BE2C (cell line): ENCODE results near the gene LRRC42.

Experiments
- DNase-seq: peaks from one replicate; pipeline ENCODE4 v3.0.0-alpha.2; 2020
- H3K27me3 ChIP-seq: fragments of 250-450 bp; sonication (Bioruptor Pico); 2 replicates; pipeline ENCODE4 v1.5.1; 2020; ENCODE audit warnings: mild to moderate bottlenecking
- H3K36me3 ChIP-seq: fragments of 250-450 bp; sonication (Bioruptor Pico); 2 replicates; pipeline ENCODE4 v1.5.1; 2020; ENCODE audit warnings: mild to moderate bottlenecking
- H3K4me1 ChIP-seq: fragments of 250-450 bp; sonication (Bioruptor Pico); 2 replicates; pipeline ENCODE4 v1.5.1; 2020
- H3K4me3 ChIP-seq: 2 replicates; pipeline ENCODE4 v1.5.1; 2011; ENCODE audit warnings: low read depth, low read length
- H3K9me3 ChIP-seq: fragments of 250-450 bp; sonication (Bioruptor Pico); 2 replicates; pipeline ENCODE4 v1.5.1; 2020
- TF ChIP-seq, protein P1 (sequence below): IDR thresholded peaks from 2 replicates; pipeline ENCODE4 v1.5.1; 2012; ENCODE audit warnings: mild to moderate bottlenecking, low read depth, low read length

LRRC42 gene

DNA sequence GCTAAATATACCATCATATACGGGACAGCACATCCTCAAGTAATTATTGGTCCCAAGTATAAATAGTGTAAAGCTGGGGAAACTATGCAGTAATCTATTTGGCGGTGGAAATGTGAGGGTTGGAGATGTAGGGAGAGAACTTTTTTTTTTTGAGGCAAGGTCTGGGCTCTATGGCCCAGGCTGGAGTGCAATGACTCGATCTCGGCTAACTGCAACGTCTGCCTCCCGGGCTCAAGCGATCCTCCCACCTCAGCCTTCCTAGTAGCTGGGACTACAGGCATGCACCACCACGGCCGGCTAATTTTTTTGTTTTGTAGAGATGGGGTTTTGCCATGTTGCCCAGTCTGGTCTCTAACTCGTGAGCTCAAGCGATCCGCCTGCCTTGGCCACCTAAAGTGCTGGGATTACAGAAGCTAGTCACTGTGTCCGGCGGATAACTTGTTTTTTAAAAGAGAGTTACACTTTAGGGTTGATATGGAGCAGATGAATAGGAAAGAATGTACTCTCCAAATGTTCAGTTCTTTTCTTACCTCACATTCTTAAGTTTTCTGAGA lies 2.6 kb upstream of the LRRC42 start:
- Histone ChIP-seq H3K4me3 (no peak overlapping the region), H3K4me1 (no peaks in the 10 kb centered on the region), H3K27me3 (no peaks in the 10 kb centered on the region), H3K9me3 (no peaks in the 10 kb centered on the region), H3K36me3 (no peaks in the 10 kb centered on the region)
- DNase-seq, result no peak
- TF ChIP-seq, protein P1, sequence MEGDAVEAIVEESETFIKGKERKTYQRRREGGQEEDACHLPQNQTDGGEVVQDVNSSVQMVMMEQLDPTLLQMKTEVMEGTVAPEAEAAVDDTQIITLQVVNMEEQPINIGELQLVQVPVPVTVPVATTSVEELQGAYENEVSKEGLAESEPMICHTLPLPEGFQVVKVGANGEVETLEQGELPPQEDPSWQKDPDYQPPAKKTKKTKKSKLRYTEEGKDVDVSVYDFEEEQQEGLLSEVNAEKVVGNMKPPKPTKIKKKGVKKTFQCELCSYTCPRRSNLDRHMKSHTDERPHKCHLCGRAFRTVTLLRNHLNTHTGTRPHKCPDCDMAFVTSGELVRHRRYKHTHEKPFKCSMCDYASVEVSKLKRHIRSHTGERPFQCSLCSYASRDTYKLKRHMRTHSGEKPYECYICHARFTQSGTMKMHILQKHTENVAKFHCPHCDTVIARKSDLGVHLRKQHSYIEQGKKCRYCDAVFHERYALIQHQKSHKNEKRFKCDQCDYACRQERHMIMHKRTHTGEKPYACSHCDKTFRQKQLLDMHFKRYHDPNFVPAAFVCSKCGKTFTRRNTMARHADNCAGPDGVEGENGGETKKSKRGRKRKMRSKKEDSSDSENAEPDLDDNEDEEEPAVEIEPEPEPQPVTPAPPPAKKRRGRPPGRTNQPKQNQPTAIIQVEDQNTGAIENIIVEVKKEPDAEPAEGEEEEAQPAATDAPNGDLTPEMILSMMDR, result no peak

DNA sequence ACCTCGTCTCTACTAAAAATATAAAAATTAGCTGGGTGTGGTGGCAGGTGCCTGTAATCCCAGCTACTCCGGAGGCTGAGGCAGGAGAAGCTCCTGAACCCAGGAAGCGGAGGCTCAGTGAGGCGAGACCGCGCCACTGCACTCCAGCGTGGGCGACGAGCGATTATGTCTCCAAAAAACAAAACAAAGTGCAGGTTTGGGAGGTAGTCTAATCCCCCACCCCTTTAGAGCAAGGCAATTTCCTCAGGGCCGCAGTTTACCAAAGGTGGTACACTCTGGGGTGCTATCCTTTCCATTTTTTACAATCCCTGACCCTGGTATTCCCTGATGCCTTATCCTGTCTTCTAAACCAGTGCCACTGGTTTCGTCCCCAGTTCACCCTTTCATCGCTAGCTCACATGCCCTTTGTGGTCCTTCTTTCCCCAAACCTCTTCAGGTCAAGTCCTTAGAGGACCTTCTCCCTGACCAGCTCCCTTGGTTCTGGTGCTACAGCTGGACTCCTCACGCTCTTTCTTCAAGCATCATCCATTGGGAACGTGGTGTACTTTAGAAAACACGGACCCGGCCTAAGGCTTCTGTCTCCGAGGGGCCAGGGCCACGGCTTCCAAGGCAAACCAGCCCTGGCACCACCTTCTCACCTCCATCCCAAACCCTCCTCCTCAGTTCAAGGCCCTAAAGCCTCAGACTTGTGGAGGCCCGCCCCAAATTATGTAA lies 1.5 kb upstream of the LRRC42 start:
- H3K27me3 ChIP-seq, result no peaks in the 10 kb centered on the region
- H3K4me1 ChIP-seq, result no peaks in the 10 kb centered on the region
- no peak for DNase-seq
- H3K9me3 ChIP-seq, result no peaks in the 10 kb centered on the region
- TF ChIP-seq, protein P1, result no peak
- H3K36me3 ChIP-seq, result no peaks in the 10 kb centered on the region
- H3K4me3 ChIP-seq, result peak overlapping the region; percentile 60

GRCh38 chr1:53945183-53945432 lies 1.0 kb upstream of the LRRC42 start:
- no peak for DNase-seq
- H3K36me3 ChIP-seq, result no peaks in the 10 kb centered on the region
- peak overlapping the region; percentile 60 for H3K4me3 ChIP-seq
- H3K27me3 ChIP-seq, result no peaks in the 10 kb centered on the region
- no peaks in the 10 kb centered on the region for H3K9me3 ChIP-seq
- H3K4me1 ChIP-seq, result no peaks in the 10 kb centered on the region
- TF ChIP-seq, protein P1, result no peak

GRCh38 chr1:53945433-53946251 lies 508 bp upstream of the LRRC42 start, which contains the start of gene IFT25:
Gene IFT25, minus strand, starts transcription at chr1:53945699. Its CDS starts 5,617 bp downstream, at chr1:53940082.
- TF ChIP-seq, protein P1, result no peak
- Histone ChIP-seq H3K27me3 (no peaks in the 10 kb centered on the region), H3K36me3 (no peaks in the 10 kb centered on the region), H3K4me3 (peak within 1 kb of the TSS; percentile 60), H3K4me1 (no peaks in the 10 kb centered on the region), H3K9me3 (no peaks in the 10 kb centered on the region)
- DNase-seq, result peak; percentile 91

DNA sequence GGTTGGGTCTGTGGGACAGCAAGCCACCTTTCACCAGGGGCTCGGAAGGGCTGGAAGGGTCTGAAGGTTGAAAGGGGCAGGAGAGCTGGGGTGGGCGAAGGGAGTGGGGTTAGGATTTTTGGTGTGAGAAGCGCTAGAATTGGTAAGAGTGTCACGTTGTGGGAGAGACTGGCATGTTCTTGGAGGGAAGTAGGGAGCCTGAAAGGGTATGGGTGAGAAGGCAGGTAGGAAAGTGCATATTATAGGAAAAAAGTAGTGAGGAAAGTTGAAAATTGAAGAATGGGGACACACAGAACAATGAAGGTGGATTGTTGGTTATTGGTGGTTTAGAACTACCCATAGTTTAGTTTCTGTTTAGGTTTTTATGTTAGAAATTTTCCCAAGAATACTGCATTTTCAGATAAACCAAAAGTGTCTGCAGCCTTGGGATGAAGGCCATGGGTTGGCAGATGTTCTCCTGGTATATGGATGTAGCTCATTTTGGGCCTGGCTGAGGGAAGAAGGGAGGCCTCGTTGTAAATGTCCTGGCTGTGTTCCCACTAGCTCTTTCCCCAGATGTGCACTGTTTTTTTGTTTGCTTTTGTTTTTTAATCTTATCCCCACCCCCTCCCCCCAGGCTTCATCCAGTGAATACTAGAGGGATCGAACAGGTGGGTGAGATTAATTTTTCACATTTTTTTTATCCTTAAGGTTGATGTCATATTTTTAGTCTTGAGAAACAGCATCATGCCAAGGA lies 1.2 kb downstream of the LRRC42 start:
- H3K4me1 ChIP-seq, result no peaks in the 10 kb centered on the region
- no peaks in the 10 kb centered on the region for H3K27me3 ChIP-seq
- TF ChIP-seq, protein P1, result no peak
- H3K36me3 ChIP-seq, result no peaks in the 10 kb centered on the region
- DNase-seq, result no peak
- no peak overlapping the region; the same call in 1 of the 2 replicates for H3K4me3 ChIP-seq
- no peaks in the 10 kb centered on the region for H3K9me3 ChIP-seq
